Mesendoderm (in vitro differentiated cells): ENCODE data around the gene TTLL9.
"Not testable (repeated sequence)": the region's sequence is repeated elsewhere in the genome, so short reads cannot be mapped to it uniquely, and the experiment has no call there.

Experiments
- DNase-seq: peaks from one replicate; pipeline ENCODE4 v3.0.0; 2013
- H2AK5ac ChIP-seq: 2 replicates; pipeline ENCODE4 v1.6.1; 2013; ENCODE audit warnings: low read length, inconsistent platforms
- H2BK120ac ChIP-seq: 2 replicates; pipeline ENCODE4 v1.6.1; 2013; ENCODE audit warnings: low read depth, mild to moderate bottlenecking, low read length, moderate library complexity, mixed read lengths
- H2BK15ac ChIP-seq: replicated peaks from 2 replicates; pipeline ENCODE4 v1.6.1; 2013; ENCODE audit warnings: low read depth, mild to moderate bottlenecking, moderate library complexity
- H2BK5ac ChIP-seq: 2 replicates; pipeline ENCODE4 v1.6.1; 2013; ENCODE audit warnings: low read length, inconsistent platforms
- H3K18ac ChIP-seq: 2 replicates; pipeline ENCODE4 v1.6.1; 2013; ENCODE audit warnings: mild to moderate bottlenecking, low read length, mixed read lengths
- H3K23ac ChIP-seq: one replicate; pipeline ENCODE4 v1.6.1; 2013; ENCODE audit warnings: low read length
- H3K27ac ChIP-seq: 2 replicates; pipeline ENCODE4 v1.5.1; 2013; ENCODE audit warnings: low read depth, mild to moderate bottlenecking, inconsistent platforms, low read length, moderate library complexity
- H3K27me3 ChIP-seq: 2 replicates; pipeline ENCODE4 v1.6.1; 2013; ENCODE audit warnings: low read length, control low read depth, mild to moderate bottlenecking, inconsistent platforms; ENCODE audit not compliant: insufficient read depth, poor library complexity
- H3K36me3 ChIP-seq: 2 replicates; pipeline ENCODE4 v1.6.1; 2013; ENCODE audit warnings: low read length, inconsistent platforms; ENCODE audit not compliant: control insufficient read depth, insufficient read depth
- H3K4ac ChIP-seq: one replicate; pipeline ENCODE4 v1.6.1; 2013; ENCODE audit warnings: low read depth, mild to moderate bottlenecking, low read length, moderate library complexity
- H3K4me1 ChIP-seq: 2 replicates; pipeline ENCODE4 v1.6.1; 2013; ENCODE audit warnings: low read depth, low read length, inconsistent platforms; ENCODE audit not compliant: control insufficient read depth
- H3K4me2 ChIP-seq: 2 replicates; pipeline ENCODE4 v1.6.1; 2013; ENCODE audit warnings: low read length
- H3K4me3 ChIP-seq: 2 replicates; pipeline ENCODE4 v1.5.1; 2013; ENCODE audit warnings: mild to moderate bottlenecking, low read length
- H3K56ac ChIP-seq: one replicate; pipeline ENCODE4 v1.6.1; 2013; ENCODE audit warnings: low read length
- H3K79me1 ChIP-seq: 2 replicates; pipeline ENCODE4 v1.6.1; 2013; ENCODE audit warnings: low read length, inconsistent platforms
- H3K79me2 ChIP-seq: 2 replicates; pipeline ENCODE4 v1.6.1; 2013; ENCODE audit warnings: mild to moderate bottlenecking, low read length; ENCODE audit not compliant: control insufficient read depth, insufficient read depth
- H3K9ac ChIP-seq: 2 replicates; pipeline ENCODE4 v1.6.1; 2013; ENCODE audit warnings: low read length, inconsistent platforms
- H4K5ac ChIP-seq: one replicate; pipeline ENCODE4 v1.6.1; 2013; ENCODE audit warnings: low read length
- H4K8ac ChIP-seq: one replicate; pipeline ENCODE4 v1.6.1; 2013; ENCODE audit warnings: low read depth, mild to moderate bottlenecking, control low read depth, low read length, moderate library complexity
- WGBS: extraction: QIAGEN DNeasy Blood & Tissue Kit; methylation state at CpG from one replicate; pipeline ENCODE4 v1.1.7; 2013; ENCODE audit warnings: low lambda C conversion rate, missing lambda C conversion rate; ENCODE audit not compliant: insufficient coverage; ENCODE audit errors: extremely low coverage; 5-methylcytosine and 5-hydroxymethylcytosine counted together

The TTLL9 gene

GRCh38 chr20:31824554-31825313, 45.7 kb upstream of the TTLL9 start:
- Histone ChIP-seq H3K9ac (no peak overlapping the region), H2AK5ac (no peak overlapping the region), H3K27me3 (no peaks in the 10 kb centered on the region), H3K23ac (no peak overlapping the region), H3K4ac (no peak overlapping the region), H3K56ac (no peak overlapping the region), H2BK5ac (no peak overlapping the region), H3K18ac (no peak overlapping the region), H4K5ac (no peak overlapping the region), H2BK120ac (no peak overlapping the region), H3K36me3 (no peaks in the 10 kb centered on the region), H2BK15ac (no peak overlapping the region), H3K79me2 (no peaks in the 10 kb centered on the region), H4K8ac (no peak overlapping the region), H3K4me2 (no peak overlapping the region), H3K4me1 (no peaks in the 10 kb centered on the region), H3K27ac (no peak overlapping the region), H3K79me1 (no peaks in the 10 kb centered on the region), H3K4me3 (no peak overlapping the region)
- DNase-seq: no peak
- no CpG with 5 or more reads among the region's 14 CpGs for WGBS

DNA sequence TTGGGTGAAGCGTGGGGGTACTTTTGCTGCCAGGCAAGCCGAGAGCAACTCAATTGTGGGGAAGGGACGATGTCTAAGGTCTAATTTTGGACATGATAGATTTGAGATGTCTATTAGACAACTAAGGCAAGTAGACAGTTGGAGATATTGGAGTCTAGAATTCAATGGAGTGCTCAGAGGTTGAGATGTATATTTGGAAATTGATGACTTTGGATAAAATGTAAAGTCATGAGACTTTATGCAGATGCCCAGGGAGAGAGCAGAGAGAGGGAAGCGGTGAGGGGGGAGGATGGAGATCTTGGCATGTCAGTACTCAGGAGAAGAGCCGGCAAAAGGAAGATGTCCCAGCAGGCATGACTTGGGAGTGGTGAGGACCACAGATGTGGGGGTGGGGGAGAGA, 44.4 kb upstream of the TTLL9 start:
- no peaks in the 10 kb centered on the region for H3K4me1 ChIP-seq
- no peaks in the 10 kb centered on the region for H3K27me3 ChIP-seq
- no peak overlapping the region for H3K4me3 ChIP-seq
- no peak overlapping the region for H3K4me2 ChIP-seq
- H2BK5ac ChIP-seq: no peak overlapping the region
- WGBS: no CpG with 5 or more reads among the region's 5 CpGs
- H3K79me2 ChIP-seq: no peaks in the 10 kb centered on the region
- no peak for DNase-seq
- no peaks in the 10 kb centered on the region for H3K79me1 ChIP-seq
- no peak overlapping the region for H3K18ac ChIP-seq
- no peak overlapping the region for H3K9ac ChIP-seq
- H3K27ac ChIP-seq: no peak overlapping the region
- no peak overlapping the region for H3K4ac ChIP-seq
- no peak overlapping the region for H4K5ac ChIP-seq
- H2BK120ac ChIP-seq: no peak overlapping the region
- no peak overlapping the region for H2BK15ac ChIP-seq
- H3K36me3 ChIP-seq: no peaks in the 10 kb centered on the region
- H3K56ac ChIP-seq: no peak overlapping the region
- H2AK5ac ChIP-seq: no peak overlapping the region
- no peak overlapping the region for H4K8ac ChIP-seq
- no peak overlapping the region for H3K23ac ChIP-seq

- no peak overlapping the region for H2BK15ac ChIP-seq
- H3K56ac ChIP-seq: no peak overlapping the region
- no peak overlapping the region for H3K23ac ChIP-seq
- no peak overlapping the region for H3K4me3 ChIP-seq
- H3K9ac ChIP-seq: no peak overlapping the region
- no peaks in the 10 kb centered on the region for H3K4me1 ChIP-seq
- H2AK5ac ChIP-seq: no peak overlapping the region
- no peaks in the 10 kb centered on the region for H3K79me2 ChIP-seq
- no peak for DNase-seq
- no peaks in the 10 kb centered on the region for H3K79me1 ChIP-seq
- H3K27me3 ChIP-seq: no peaks in the 10 kb centered on the region
- no CpG with 5 or more reads among the region's 2 CpGs for WGBS
- H3K4me2 ChIP-seq: no peak overlapping the region
- H4K5ac ChIP-seq: no peak overlapping the region
- no peak overlapping the region for H3K27ac ChIP-seq
- H3K18ac ChIP-seq: no peak overlapping the region
- no peak overlapping the region for H2BK5ac ChIP-seq
- no peak overlapping the region for H3K4ac ChIP-seq
- H4K8ac ChIP-seq: no peak overlapping the region
- H2BK120ac ChIP-seq: no peak overlapping the region
- no peaks in the 10 kb centered on the region for H3K36me3 ChIP-seq
Measured at GRCh38 chr20:31827059-31827458, 43.4 kb upstream of the TTLL9 start.

DNA sequence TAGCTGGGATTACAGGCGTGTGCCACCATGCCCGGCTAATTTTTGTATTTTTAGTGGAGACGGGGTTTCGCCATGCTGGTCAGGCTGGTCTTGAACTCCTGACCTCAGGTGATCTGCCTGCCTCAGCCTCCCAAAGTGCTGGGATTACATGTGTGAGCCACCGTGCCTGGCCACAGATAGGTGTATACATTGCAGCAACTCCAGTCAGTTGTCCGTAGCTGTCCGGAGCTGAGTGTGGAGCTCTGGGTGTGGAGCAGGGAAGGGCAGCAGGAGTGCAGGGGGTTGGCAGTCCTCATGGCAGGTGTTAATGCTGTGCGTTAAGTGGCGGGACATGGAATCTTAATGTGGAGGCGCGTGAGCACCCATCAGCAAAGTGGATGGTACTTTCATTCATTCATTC, 42.4 kb upstream of the TTLL9 start:
- not testable (repeated sequence) for H2AK5ac ChIP-seq, H3K4me3 ChIP-seq, H3K36me3 ChIP-seq, H3K27ac ChIP-seq, H3K4me1 ChIP-seq, DNase-seq, H3K56ac ChIP-seq, H3K18ac ChIP-seq, H4K5ac ChIP-seq, H2BK120ac ChIP-seq, H3K4me2 ChIP-seq, H3K79me2 ChIP-seq, H3K9ac ChIP-seq, H3K27me3 ChIP-seq, H2BK15ac ChIP-seq, H3K4ac ChIP-seq, H3K79me1 ChIP-seq, H2BK5ac ChIP-seq, H4K8ac ChIP-seq, H3K23ac ChIP-seq
- WGBS: no CpG with 5 or more reads among the region's 11 CpGs

DNA sequence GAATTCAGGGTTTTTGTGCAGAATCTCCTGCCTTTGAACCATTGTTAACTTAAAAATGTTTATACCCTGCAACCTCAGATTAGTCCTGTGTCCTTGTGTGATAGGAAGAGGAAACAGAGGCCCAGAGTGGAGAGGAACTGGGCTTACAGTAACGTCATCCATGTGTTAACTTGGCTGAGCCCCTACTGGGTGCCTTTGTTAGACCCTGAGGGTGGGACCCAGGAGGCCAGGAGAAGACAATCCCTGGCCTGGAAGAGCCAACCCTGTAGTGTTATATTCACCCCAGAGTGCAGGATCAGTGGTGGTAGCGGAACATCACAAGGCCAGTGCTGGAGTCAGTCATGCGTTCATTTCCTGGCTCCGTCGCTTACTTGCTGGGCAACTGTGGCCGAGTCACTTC, 40.7 kb upstream of the TTLL9 start:
- no peaks in the 10 kb centered on the region for H3K79me1 ChIP-seq
- H3K23ac ChIP-seq: no peak overlapping the region
- no peaks in the 10 kb centered on the region for H3K79me2 ChIP-seq
- no peak overlapping the region for H2BK15ac ChIP-seq
- H3K56ac ChIP-seq: no peak overlapping the region
- H3K4me2 ChIP-seq: no peak overlapping the region
- H3K4me1 ChIP-seq: no peaks in the 10 kb centered on the region
- DNase-seq: no peak
- no peaks in the 10 kb centered on the region for H3K27me3 ChIP-seq
- H2AK5ac ChIP-seq: no peak overlapping the region
- no peaks in the 10 kb centered on the region for H3K36me3 ChIP-seq
- no peak overlapping the region for H2BK120ac ChIP-seq
- no CpG with 5 or more reads among the region's 6 CpGs for WGBS
- H3K9ac ChIP-seq: no peak overlapping the region
- H3K4ac ChIP-seq: no peak overlapping the region
- no peak overlapping the region for H3K27ac ChIP-seq
- no peak overlapping the region for H4K5ac ChIP-seq
- H2BK5ac ChIP-seq: no peak overlapping the region
- H3K4me3 ChIP-seq: no peak overlapping the region
- H4K8ac ChIP-seq: no peak overlapping the region
- H3K18ac ChIP-seq: no peak overlapping the region

GRCh38 chr20:31830406-31830981, 39.9 kb upstream of the TTLL9 start:
- H3K4ac ChIP-seq: no peak overlapping the region
- no peak overlapping the region for H3K18ac ChIP-seq
- no peaks in the 10 kb centered on the region for H3K4me1 ChIP-seq

More at GRCh38 chr20:31830406-31830981, 39.9 kb upstream of the TTLL9 start:
- DNase-seq: no peak
- Histone ChIP-seq H2AK5ac (no peak overlapping the region), H2BK5ac (no peak overlapping the region), H3K4me2 (no peak overlapping the region), H3K23ac (no peak overlapping the region), H3K27ac (no peak overlapping the region), H3K27me3 (no peaks in the 10 kb centered on the region), H3K56ac (no peak overlapping the region), H2BK120ac (no peak overlapping the region), H3K79me1 (no peaks in the 10 kb centered on the region), H2BK15ac (no peak overlapping the region), H3K36me3 (no peaks in the 10 kb centered on the region), H3K4me3 (no peak overlapping the region), H3K9ac (no peak overlapping the region), H4K8ac (no peak overlapping the region), H3K79me2 (no peaks in the 10 kb centered on the region), H4K5ac (no peak overlapping the region)
- no CpG with 5 or more reads among the region's 8 CpGs for WGBS
